Measurements from ENCODE around the gene NRL.

DNA sequence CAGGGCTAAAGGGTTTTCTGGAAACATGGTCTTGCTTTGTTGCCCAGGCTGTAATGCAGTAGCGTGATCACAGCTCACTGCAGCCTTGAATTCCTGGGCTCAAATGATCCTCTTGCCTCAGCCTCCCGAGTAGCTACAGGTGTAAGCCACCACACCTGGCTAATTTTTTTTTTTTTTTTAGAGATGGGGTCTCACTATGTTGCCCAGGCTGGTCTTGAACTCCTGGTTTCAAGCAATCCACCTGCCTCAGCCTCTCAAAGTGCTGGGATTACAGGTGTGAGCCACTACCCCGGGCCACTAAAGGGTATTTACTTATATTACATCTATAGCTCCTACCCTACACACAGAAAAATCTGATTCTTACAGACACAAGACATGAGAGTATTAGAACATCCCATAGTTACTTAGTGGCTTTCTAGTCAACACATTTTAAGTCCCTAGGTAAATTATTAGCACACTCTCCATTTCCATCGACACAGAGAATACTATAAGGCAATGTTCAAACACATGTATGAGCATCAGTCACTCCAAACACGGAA is 6.3 kb downstream of the NRL start:
- TF ChIP-seq, protein P1, sequence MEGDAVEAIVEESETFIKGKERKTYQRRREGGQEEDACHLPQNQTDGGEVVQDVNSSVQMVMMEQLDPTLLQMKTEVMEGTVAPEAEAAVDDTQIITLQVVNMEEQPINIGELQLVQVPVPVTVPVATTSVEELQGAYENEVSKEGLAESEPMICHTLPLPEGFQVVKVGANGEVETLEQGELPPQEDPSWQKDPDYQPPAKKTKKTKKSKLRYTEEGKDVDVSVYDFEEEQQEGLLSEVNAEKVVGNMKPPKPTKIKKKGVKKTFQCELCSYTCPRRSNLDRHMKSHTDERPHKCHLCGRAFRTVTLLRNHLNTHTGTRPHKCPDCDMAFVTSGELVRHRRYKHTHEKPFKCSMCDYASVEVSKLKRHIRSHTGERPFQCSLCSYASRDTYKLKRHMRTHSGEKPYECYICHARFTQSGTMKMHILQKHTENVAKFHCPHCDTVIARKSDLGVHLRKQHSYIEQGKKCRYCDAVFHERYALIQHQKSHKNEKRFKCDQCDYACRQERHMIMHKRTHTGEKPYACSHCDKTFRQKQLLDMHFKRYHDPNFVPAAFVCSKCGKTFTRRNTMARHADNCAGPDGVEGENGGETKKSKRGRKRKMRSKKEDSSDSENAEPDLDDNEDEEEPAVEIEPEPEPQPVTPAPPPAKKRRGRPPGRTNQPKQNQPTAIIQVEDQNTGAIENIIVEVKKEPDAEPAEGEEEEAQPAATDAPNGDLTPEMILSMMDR (IDR thresholded peaks at IDR 0.05; ENCODE audit: insufficient read depth, low read depth, low read length) = no peak
- TF ChIP-seq EZH2 (IDR thresholded peaks at IDR 0.05; ENCODE audit: insufficient read depth, low read length) = no peak
